Panc1 (cell line): Measurements from ENCODE around the gene PARD6B. TPM values are rescaled to one million over a fixed set of nuclear protein-coding genes. Genes with fewer than 3 reads are reported as not detected.
A peak's percentile ranks its signal among the peaks of the same experiment; 100 is the strongest.
"Not testable (repeated sequence)": the region's sequence is repeated elsewhere in the genome, so short reads cannot be mapped to it uniquely, and the experiment has no call there.

Source experiments
- ATAC-seq: fragments of 200-7000 bp; cut with Tn5 transposase; 2 replicates; pipeline ENCODE4 v1.9.1; 2020; ENCODE audit warnings: mild to moderate bottlenecking, moderate library complexity
- BruUV-seq: library from RNA; stranded (reverse); fragments of 400-500 nt; replicated peaks from 2 replicates; lab custom pipeline; 2021; lab: Mats Ljungman, UMichigan
- CTCF ChIA-PET: fragments of 300-600 bp; sonication (Branson Sonifier 250); formaldehyde crosslinking; loops from one replicate; lab custom pipeline; 2022; ENCODE audit warnings: antibody characterized with exemption; lab: Charles Lee
- POLR2A ChIA-PET: fragments of 300-600 bp; sonication (Branson Sonifier 250); formaldehyde crosslinking; loops from one replicate; lab custom pipeline; 2022; ENCODE audit warnings: antibody characterized with exemption; lab: Charles Lee
- DNase-seq: peaks from one replicate; pipeline ENCODE4 v3.0.0-alpha.2; 2010; ENCODE audit warnings: low read depth, low spot score
- H3K27ac ChIP-seq: 2 replicates; pipeline ENCODE4 v1.5.1; 2011; ENCODE audit warnings: mild to moderate bottlenecking, low read length, inconsistent platforms
- H3K27me3 ChIP-seq: fragments of 200-500 bp; sonication (Bioruptor generic); 2 replicates; pipeline ENCODE4 v1.6.0; 2014; ENCODE audit warnings: low read length, inconsistent platforms; ENCODE audit not compliant: control insufficient read depth, insufficient read depth
- H3K36me3 ChIP-seq: fragments of 200-500 bp; sonication (Bioruptor generic); 2 replicates; pipeline ENCODE4 v1.5.1; 2014; ENCODE audit warnings: inconsistent platforms, mild to moderate bottlenecking, low read length, moderate library complexity; ENCODE audit not compliant: control insufficient read depth, insufficient read depth
- H3K4me1 ChIP-seq: 2 replicates; pipeline ENCODE4 v1.5.1; 2011; ENCODE audit warnings: inconsistent platforms, mild to moderate bottlenecking, low read length, moderate library complexity; ENCODE audit not compliant: control insufficient read depth, insufficient read depth
- H3K4me3 ChIP-seq, 2 experiments: 2 replicates each; pipeline ENCODE4 v1.5.1; 2011 to 2012; ENCODE audit warnings: low read depth in 2 of 2, low read length in 2 of 2, mild to moderate bottlenecking in 2 of 2, inconsistent platforms in 1 of 2, moderate library complexity in 1 of 2
- H3K9me3 ChIP-seq: fragments of 200-500 bp; sonication (Bioruptor generic); 2 replicates; pipeline ENCODE4 v1.5.1; 2014; ENCODE audit warnings: low read depth, mild to moderate bottlenecking, inconsistent platforms, low read length, moderate library complexity; ENCODE audit not compliant: control insufficient read depth, insufficient read depth
- CTCF ChIP-seq: fragments of 450-650 bp; IDR thresholded peaks from 2 replicates; pipeline ENCODE4 v1.5.1; 2017; ENCODE audit warnings: mild to moderate bottlenecking
- POLR2AphosphoS5 ChIP-seq: IDR thresholded peaks from 2 replicates; pipeline ENCODE4 v1.6.1; 2012; ENCODE audit warnings: mild to moderate bottlenecking, low read depth, low read length, moderate library complexity
- REST ChIP-seq, 2 experiments: IDR thresholded peaks; 2 replicates each; pipeline ENCODE4 v1.6.1; 2011 to 2012; ENCODE audit warnings: low read depth in 2 of 2, control low read depth in 1 of 2, low read length in 1 of 2, mild to moderate bottlenecking in 1 of 2, moderate library complexity in 1 of 2; ENCODE audit not compliant: insufficient read depth in 1 of 2
- SIN3A ChIP-seq: IDR thresholded peaks from 2 replicates; pipeline ENCODE4 v1.6.1; 2012; ENCODE audit warnings: low read depth, mild to moderate bottlenecking, low read length, moderate library complexity, borderline replicate concordance; ENCODE audit not compliant: insufficient read depth
- TCF7L2 ChIP-seq: IDR thresholded peaks from 2 replicates; pipeline ENCODE4 v1.6.1; 2011; ENCODE audit warnings: mild to moderate bottlenecking, low read depth, low read length, inconsistent platforms
- in situ Hi-C: cut with HindIII; loops from 2 replicates; pipeline ENCODE4 v1.10.0; 2016; ENCODE audit warnings: low sequenced_read_pairs, low pct_unique_long_range_greater_than_20kb
- intact Hi-C: fragments of 100-400 bp; cut with micrococcal nuclease; formaldehyde crosslinking; loops from one replicate; pipeline ENCODE4 v1.10.0; 2022; ENCODE audit not compliant: unreplicated experiment
- total RNA-seq: library from RNA; stranded (reverse); gene quantifications from one replicate; pipeline ENCODE4 v1.2.1, GENCODE V29; 2021; ENCODE audit not compliant: unreplicated experiment

PARD6B gene
- total RNA-seq, 1 experiment from 2014 or later, result 132 TPM

GRCh38 chr20:50771419-50772080 is 40.2 kb downstream of the PARD6B start:
- H3K27ac ChIP-seq, BruUV-seq, H3K27me3 ChIP-seq, in situ Hi-C loops, H3K36me3 ChIP-seq, H3K4me3 ChIP-seq, DNase-seq, H3K9me3 ChIP-seq, intact Hi-C loops: not testable (repeated sequence)
- ATAC-seq, result peak; percentile 76
- peaks cover 24% of the 10 kb centered on the region for H3K4me1 ChIP-seq
- ChIA-PET POLR2A (interaction anchor here (0.7 kb wide), 1 partner anchor 77 kb away, joined by 9 read pairs; no protein-coding TSS in a partner anchor), CTCF (interaction anchor here (0.6 kb wide), 1 partner anchor 182 kb away, joined by 3 read pairs; no protein-coding TSS in a partner anchor)

GRCh38 chr20:50772420-50773185 is 41.2 kb downstream of the PARD6B start:
- DNase-seq, result no peak
- intact Hi-C loops (no loop called here), in situ Hi-C loops (no loop called here)
- no peaks in the 10 kb centered on the region for H3K9me3 ChIP-seq
- H3K27ac ChIP-seq, result peak overlapping the region; percentile 62; the same call in 1 of the 2 replicates
- ATAC-seq, result no peak
- TF ChIP-seq REST (IDR thresholded peaks at IDR 0.05; ENCODE audit: insufficient read depth in 1 of 2, low read depth in 2 of 2, low read length in 1 of 2) (no peak), POLR2AphosphoS5 (no peak), TCF7L2 (no peak), SIN3A (no peak), CTCF (no peak)
- H3K36me3 ChIP-seq, result no peaks in the 10 kb centered on the region
- no peaks in the 10 kb centered on the region for H3K27me3 ChIP-seq
- no TSS peak for BruUV-seq
- ChIA-PET POLR2A (interaction anchor here (0.6 to 1.0 kb wide), 2 partner anchors 15 to 334 kb away, joined by 4 to 5 read pairs; no protein-coding TSS in a partner anchor), CTCF (interaction anchor here (0.6 kb wide), 1 partner anchor 127 kb away, joined by 5 read pairs; no protein-coding TSS in a partner anchor)
- peaks cover 15% of the 10 kb centered on the region; the same call in 1 of the 2 replicates for H3K4me1 ChIP-seq
- no peak overlapping the region for H3K4me3 ChIP-seq
